Subcutaneous adipose tissue (tissue), 4 donors: Measurements from ENCODE around the gene HOXD9. TPM values are rescaled to one million over a fixed set of nuclear protein-coding genes. Genes with fewer than 3 reads are reported as not detected.

Experiments used
- CTCF ChIP-seq: fragments of 450-650 bp; IDR thresholded peaks from one replicate; pipeline ENCODE4 v1.5.1; 2016; ENCODE audit warnings: low read depth, mild to moderate bottlenecking, control low read depth, antibody characterized with exemption, moderate library complexity
- total RNA-seq, 4 donors: library from RNA; depleted of rRNA; stranded (reverse); fragments of >200 nt; gene quantifications; one replicate each; pipeline ENCODE4 v1.1.0, GENCODE V29; 2016

HOXD9 gene
- total RNA-seq, 4 donors from 2014 or later = 1.9 to 6.4 (median 3.7) TPM

DNA sequence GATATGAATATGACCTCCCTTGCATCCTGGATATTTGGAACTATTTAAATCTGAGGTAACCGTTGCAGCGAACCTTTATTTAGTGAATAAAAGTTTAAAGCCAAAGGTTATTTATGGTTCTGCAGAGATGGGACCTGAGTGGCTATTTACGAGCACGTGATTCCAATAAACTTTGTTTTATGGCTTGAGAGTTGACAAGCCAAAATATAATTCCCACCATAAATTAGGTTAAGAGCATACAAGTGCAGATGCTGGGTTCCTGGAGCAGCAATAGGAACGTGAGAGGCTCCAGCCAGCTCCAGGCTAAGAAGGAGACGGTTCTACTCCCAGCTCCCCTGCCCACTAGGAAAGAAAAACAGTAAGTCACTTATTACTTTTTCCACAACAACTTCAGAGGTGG lies 23.6 kb downstream of the HOXD9 start:
- no peak for TF ChIP-seq CTCF

- TF ChIP-seq CTCF = no peak
Measured at GRCh38 chr2:176146645-176147044, 24.1 kb downstream of the HOXD9 start.

- TF ChIP-seq CTCF = no peak
Measured at GRCh38 chr2:176147210-176147799, 24.8 kb downstream of the HOXD9 start.

GRCh38 chr2:176147800-176148496 lies 25.4 kb downstream of the HOXD9 start:
- no peak for TF ChIP-seq CTCF

DNA sequence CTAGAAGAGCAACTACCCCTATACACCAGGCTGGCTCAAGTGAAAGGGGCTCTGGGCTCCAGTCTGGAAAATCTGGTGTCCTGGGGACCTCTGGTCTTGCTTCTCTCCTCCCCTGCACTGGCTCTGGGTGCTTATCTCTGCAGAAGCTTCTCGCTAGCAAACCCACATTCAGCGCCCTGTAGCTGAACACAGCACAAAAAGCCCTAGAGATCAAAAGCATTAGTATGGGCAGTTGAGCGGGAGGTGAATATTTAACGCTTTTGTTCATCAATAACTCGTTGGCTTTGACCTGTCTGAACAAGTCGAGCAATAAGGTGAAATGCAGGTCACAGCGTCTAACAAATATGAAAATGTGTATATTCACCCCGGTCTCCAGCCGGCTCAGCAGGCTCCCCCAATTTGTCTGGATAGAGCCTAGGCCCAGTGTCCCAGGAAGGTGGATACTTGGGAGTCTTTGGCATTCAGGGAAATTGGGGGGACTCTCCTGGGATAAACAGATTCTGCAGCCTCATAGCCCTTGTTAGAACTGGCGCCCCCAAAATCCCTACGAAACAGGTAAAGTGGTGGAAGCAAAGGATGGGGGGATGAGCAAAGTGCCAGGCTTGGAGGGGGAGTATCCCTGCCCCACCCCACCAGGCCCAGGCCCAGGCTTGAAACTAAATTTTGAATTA lies 26.4 kb downstream of the HOXD9 start:
- TF ChIP-seq CTCF = no peak

DNA sequence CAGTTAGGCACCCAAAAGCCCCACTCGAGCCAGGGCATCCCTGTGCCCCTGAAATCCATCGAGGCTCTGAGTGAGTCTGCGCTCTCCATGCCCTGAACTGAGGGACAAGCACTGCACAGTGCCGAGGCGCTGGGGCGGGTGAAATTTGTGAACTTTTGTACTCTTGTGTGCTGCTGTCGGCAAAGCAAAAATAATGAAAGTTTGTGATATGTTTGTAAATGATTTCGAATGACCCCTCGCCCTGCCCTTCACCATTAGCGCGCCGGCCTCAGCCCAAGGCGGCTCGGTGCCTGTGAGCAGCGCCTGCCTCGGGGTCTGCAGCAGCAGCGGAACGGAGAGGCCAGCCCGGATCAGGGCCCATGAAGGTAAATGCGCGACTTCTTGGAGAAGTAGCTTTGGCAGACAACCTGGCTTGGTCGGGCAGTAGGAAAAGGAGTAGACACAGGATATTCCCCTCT lies 27.0 kb downstream of the HOXD9 start:
- no peak for TF ChIP-seq CTCF

GRCh38 chr2:176149939-176150583 lies 27.5 kb downstream of the HOXD9 start:
- TF ChIP-seq CTCF = no peak
